RPMI8226 (cell line): ENCODE data around the gene CKAP5.

Source experiments
- DNase-seq: peaks from one replicate; pipeline ENCODE4 v3.0.0-alpha.2; 2015

The CKAP5 gene

DNA sequence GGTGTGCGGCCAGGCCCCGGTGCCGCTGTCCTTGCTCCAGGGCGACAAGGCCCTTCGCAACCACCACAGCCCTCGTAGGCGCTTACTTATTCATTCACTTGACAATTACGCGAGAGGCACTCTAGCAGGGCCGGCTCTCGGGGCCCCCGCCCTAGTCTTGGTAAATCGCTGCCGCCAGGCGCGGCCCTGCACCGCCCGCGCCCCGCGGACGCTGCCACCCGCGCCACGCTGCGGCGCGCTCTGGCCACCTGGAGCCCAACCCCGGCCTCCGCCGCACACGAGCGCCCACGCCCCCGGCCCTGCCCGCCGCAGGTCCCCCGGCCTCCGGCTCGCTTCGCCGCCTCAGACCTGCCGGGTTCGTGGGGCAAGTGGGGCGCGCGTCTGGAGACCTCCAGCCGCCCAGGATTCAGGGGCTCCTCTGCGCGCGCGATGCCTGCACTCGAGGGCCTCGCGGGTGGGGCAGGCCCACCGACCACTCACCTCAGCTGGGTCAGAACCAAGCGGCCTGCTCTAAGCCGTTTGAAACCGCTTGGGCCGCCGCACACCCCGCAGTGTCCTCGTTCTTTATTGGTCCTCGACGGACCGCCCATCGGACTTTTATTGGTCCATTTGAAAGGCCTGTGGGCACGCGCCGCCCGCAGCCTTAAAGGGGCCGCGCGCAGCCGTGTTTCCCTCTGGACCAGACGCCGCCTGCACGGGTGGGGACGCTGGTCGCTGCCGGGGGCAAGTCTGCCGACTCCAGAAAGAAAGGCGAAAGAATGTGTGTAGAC, at the start of gene CKAP5:
Gene CKAP5, minus strand, starts transcription at position 541 of the 770 bp plus-strand sequence. CDS start 25,049 bp downstream, outside the sequence.
- peak; percentile 96 for DNase-seq

DNA sequence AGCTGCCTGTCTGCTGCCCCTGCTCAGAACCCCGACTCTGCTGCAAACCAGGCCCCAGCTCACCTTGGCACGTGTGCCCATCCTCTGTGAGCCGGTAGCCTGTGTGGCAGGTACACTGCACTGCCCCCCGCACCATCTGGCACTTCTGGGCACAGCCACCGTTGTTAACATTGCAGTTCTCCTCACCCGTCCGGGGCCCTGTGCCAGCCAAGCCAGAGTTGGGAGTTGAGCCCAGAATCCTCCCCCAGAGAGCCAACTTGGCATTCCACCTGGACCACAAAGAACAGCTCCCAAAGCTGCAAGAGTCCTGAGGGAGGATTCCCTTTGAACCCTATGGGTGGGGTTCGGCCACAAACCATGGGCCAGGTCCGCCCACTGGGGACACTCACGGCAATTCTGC, 49.7 kb upstream of the CKAP5 start:
- no peak for DNase-seq

DNA sequence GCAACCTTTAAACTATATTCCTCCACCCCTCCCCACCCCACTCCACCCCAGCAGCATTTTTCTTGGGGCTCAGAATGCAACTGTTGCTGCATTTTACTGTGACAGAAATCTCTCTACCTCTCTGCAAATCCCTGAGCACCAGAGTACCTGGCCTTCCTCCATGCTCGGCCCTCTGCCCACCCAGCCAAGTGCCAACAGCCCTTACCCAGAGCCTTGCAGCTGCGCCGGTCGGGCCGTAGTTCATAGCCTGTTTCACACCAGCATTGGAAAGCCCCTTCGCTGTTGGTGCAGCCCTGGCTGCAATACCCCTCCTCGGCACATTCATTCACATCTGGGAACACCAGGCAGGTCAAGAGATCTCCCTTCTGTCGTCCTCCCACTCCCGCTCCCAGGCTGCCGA, 48.9 kb upstream of the CKAP5 start:
- no peak for DNase-seq

DNA sequence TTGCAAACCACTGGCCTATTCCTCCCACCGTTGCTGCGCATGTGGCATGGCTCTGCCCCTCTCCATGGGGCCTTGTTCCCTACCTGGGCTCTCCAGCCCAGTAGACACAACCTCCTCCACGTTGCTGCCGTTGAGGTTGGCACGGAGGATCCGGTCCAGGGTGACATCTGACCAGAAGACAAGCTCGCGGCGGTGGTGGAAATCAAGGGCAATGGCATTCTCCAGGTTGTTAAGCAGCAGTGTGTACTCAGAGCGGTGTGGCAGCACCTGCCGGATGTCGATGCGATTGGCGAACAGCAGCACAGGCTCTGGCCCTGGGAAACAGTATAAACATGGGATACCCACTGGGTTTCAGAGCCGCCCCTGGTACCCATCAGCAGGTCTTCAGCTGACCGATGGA, 48.4 kb upstream of the CKAP5 start:
- DNase-seq = no peak

DNA sequence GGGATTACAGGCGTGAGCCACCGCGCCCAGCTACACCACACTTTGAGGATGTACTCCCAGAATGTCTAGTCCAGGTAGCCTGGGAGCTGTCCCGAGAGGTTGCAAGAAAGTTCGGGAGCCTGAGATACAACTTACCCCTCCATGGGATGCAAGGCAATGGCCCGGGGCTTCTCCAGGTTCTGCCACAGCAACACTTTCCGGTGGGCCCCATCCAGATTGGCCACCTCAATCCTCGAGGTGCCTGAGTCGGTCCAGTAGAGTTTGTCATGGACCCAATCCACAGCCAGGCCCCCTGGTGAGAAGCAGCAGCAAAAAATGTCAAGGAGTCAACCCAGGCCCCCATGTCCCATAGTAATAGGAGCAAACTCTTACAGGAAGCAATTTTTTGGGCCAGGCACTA, 46.8 kb upstream of the CKAP5 start:
- DNase-seq = no peak

DNA sequence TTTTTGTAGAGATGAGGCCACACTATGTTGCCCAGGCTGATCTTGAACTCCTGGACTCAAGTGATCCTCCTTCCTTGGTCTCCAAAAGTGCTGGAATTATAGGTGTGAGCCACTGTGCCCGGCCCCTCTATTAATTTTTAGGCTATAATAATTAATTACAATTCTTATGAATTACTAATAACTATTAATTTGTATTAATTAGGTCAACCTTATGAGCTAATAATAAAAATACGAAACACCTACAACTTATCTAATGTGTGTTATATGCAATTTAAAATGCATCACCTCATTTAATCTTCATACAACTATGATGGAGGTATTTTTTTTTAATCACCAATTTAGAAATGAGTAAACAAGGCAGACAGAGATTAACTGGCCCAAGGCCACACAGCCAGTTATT, 46.0 kb upstream of the CKAP5 start:
- DNase-seq = no peak

DNA sequence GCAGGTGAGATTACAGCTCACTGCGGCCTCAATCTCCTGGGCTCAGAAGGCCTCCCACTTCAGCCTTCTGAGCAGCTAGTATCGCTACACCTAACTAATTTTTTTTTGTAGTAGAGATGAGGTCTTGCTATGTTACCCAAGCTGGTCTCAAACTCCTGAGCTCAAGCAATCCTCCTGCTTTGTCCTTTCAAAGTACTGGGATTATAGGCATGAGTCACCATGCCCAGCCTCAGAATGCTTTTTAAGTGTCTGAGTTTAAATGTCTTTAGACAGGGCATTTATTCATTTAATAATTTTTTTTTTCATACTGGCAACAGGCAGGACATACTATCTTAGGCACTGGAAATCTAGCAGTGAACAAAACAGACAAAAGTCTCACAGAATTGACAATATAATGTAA, 44.6 kb upstream of the CKAP5 start:
- no peak for DNase-seq

DNA sequence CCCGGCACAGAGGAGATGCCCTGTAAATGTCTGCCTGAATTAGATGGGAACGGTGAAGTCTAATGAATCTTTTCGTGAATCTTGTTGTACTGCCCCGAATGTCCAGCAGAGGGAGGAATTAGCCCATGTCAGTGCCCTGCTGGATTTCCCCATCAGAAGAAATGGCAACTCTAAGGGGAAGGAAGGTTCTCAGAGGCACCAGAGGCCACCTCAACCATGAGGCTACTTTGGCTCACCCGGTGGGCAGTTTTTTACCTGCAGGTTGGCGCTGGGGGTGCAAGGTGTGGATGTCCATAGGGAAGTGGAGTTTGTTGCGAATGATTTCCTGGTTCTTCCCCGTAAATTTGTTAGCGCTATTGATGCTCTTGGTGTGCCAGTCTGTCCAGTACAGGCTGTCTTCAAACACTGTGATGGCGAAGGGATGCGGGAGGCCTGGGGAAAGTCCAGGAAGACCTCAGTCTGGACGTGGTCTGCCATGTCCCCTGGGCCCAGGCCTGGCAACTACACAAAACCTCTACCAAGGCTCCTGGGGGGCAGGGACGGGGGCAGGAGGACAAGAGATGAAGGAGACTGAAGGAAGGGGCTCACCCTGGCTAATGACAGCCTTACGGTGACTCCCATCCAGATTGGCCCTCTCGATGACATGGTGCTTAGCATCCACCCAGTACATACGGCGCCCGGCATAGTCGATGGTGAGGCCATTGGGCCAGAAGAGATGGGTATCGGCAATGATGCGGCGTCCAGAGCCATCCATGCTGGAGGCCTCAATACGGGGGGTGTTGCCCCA, 43.8 kb upstream of the CKAP5 start:
- DNase-seq = peak; percentile 85

DNA sequence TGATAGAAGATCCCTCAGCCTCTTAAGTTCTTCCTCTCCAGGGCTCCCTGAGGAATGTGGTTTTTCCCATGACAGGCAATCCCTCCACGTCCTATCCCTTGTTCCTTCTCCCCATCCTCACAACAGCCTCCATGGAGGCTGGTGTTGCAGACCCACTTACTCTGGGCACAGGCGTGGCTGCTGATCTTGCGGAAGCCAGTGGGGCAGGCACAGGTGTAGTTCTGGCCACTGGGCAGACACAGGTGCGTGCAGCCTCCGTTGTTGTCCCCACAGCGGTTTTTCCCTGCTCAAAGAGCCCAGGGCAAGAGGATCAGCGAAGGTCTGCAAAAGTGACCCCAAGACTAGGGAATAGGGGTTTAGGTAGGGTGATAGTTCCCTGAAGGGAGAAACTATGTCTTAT, 43.2 kb upstream of the CKAP5 start:
- no peak for DNase-seq

DNA sequence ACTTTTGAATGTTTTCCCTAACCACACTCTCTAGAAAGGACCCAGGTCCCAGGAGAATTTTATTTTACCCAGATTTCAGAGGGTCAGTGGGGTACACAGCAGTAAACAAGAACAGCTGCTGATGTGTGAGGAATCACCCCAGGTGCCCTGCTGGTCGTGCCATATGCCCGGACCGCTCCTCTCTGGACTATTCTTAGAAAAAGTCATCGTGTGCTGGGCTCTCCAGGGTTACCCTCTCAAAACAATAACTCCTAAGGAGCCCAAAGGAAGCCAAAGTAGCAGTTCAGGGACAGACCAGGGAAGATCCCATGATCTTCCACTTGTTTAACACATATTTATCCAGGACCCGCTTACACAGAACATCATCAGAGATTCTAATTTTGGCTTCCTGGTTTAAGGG, 42.6 kb upstream of the CKAP5 start:
- DNase-seq = no peak

DNA sequence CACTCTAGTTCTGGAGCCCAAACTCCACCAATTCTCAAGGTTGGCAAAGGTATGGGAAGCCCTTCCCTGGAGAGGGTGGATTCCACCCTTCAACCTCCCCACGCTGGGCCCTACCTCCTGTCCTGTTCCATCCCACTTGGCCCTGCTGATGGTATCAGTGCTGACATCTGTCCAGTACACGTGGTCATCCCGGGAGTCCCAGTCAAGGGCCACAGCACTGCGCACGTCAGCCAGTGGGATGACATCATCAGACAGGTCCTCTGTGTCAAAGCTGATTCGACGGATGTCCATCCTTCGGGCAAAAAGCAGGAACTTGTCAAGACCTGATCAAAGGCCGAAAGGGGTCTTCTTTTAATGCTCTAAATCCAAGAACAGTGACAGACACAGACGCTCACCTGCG, 40.1 kb upstream of the CKAP5 start:
- no peak for DNase-seq

DNA sequence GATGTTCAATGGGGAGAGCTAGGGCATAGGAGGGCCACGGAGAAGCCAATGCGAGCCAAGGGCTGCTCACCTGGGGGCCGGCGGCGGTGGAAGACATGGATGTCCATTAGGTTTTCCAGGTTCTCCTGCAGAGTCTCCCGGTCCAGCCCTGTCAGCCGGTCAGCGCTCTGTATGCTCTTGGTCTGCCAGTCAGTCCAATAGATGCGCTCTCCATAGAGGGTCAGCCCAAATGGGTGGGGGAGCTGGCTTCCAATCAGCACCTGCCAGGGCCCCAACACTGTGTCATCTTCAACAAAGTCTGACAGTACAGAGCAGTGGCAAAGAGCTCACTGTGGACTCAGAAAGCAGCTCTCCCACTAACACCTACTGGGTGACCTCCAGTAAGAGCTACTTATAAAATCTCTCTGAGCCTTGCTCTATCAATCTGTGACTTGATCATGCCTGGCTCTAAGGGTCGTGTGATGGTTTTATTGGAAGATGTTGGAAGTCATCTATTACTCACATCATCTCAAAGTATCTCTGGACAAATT, 33.0 kb upstream of the CKAP5 start:
- no peak for DNase-seq

DNA sequence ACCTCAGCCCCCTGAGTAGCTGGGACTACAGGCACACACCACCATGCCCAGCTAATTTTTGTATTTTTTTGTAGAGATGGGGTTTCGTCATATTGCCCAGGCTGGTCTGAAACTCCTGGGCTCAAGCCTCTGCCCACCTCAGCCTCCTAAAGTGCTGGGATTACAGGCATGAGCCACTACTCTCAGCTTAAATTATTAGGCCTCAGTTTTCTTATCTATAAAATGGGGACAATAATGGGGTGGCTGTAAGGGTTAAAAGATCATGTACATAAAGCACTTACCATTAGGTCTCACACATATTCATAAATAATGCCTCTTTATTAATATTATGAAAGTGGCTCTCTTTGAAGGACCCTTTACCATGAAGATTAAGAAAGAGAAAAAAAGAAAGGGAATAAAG, 31.5 kb upstream of the CKAP5 start:
- DNase-seq = no peak

DNA sequence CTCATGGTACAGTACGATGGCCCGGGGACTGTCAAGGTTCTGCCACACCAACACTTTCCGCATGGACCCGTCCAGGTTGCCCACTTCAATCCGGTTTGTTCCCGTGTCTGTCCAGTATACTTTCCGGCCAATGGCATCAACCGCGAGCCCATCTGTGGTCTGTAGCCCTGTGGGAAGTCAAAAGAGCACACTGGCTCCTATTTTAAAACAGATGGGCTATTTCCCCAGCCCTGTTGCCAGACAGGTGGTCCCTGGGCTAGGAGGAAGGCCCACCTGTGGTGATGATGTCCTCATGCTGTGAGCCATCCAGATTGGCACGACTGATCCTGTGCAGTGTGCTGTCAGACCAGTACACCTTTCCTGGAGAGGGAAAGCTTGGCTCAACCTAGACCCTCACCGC, 30.4 kb upstream of the CKAP5 start:
- no peak for DNase-seq

DNA sequence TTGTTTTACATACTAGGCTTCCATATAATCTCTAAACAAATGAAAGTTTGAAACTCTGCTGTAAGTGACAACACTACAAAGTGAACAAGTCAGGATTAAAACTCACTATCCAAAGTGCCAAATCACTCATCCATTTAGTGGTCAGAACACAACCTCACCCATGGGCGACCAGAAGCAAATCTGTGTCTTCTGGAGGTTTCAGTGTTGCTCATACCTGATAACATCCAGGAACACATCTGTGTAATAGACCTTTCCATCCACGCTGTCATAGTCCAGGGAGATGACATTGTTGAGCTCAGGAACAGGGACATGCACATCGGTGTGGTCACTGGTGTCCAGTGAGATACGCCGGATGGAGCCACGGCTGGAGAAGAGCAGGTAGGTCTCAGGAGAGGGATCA, 28.5 kb upstream of the CKAP5 start:
- DNase-seq = no peak

DNA sequence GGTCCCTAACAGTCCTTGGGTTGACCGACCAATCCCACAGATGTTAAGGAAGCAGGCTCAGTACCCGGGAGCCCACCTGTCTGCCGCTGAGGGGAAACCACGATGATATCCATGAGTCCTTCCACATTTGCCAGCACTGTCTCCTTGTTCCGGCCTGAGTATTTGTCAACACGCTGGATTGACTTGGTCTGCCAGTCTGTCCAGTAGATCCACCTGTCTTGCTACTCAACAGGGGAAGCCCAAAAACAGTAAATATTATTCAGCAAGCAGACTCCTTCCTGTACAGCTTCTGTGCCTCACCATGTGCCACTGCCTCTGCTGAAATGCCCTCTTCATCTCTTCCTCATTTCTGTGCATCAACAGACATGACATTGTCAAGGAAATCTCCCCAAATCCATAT, 22.8 kb upstream of the CKAP5 start:
- no peak for DNase-seq

DNA sequence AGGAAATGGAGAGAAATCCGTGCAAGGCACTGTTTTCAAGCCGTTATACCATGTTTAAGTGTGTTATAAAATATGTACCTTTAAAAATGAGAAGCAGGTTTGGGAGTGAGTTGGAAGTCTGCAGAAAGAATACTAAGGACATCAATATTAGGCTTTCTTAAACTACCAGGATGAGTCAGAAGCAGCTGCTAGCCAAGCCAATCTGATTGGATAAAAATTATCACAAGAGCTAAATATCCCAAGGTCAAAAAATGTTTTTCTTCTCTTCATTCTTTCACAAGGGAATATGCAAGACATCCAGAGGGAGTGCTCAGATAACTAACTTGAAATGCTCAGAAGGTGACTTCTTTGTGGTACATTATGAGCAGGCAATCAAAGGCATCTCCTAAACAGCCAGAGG, 19.3 kb upstream of the CKAP5 start:
- no peak for DNase-seq

DNA sequence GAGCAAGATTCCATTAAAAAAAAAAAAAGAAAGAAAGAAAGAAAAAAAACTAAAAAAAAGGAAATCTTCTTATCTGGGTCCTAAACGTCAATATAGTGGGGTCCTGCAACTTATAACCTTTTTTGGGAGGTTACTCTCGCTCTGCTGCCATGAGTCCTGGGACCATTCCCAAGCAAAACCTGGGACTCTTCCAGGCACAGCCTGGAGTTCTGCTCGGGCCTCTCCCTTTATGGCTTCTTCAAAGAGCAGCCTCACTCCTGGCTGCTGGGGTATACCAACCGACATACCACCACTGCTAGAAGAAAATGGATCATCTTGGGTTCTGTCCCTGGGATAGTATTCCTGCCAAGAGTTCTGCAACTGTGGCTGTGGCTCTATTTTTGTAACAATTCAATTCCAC, 14.1 kb upstream of the CKAP5 start:
- DNase-seq = no peak

DNA sequence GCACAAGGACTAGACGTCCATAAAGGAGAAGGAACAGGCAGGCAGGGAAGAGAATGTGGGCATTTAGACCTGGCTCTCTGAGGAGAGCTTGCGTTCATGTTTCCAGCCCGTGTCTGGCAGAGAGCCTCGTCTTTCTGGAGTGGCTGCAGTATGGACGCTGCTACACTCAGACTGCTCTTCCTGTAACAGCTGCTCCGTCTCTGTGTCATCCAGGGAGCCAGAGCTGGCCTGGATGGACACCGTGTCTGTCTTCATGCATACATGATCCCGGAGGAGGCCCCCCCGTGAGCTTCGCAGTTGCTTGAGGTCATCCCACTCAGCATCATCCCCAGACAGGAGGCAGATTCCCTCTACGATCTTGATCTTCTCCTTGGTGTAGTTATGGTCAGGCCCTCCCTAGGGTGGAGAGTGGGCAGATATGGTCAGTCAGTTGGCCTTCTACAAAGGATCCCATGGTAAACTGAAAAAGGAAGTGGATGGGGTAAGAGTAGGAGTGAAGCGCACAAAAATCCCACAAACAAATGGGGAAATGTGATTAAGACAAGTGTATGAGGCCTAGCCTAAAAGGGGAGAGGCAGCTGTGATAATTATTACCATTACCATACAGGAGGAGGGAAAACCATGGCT, 13.0 kb upstream of the CKAP5 start:
- no peak for DNase-seq

DNA sequence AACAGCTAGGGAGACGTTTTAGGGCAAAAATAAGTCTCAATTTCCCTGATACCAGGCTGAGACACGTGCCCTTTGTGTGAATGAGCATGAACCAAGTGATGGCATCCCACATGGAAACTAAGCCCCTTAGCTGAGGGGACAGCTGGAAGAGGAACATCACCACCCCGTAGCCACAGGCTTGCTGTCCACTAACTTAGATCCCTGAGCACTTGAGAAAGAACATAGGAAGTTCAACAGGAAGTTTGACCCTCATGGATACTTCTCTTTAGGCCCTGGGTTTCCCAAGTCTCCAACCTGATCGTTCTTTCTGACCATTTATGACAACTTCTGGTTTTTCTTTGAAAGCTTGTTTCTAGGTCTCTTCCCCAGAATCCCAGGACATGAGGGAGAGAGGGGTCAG, 11.6 kb upstream of the CKAP5 start:
- DNase-seq = no peak

DNA sequence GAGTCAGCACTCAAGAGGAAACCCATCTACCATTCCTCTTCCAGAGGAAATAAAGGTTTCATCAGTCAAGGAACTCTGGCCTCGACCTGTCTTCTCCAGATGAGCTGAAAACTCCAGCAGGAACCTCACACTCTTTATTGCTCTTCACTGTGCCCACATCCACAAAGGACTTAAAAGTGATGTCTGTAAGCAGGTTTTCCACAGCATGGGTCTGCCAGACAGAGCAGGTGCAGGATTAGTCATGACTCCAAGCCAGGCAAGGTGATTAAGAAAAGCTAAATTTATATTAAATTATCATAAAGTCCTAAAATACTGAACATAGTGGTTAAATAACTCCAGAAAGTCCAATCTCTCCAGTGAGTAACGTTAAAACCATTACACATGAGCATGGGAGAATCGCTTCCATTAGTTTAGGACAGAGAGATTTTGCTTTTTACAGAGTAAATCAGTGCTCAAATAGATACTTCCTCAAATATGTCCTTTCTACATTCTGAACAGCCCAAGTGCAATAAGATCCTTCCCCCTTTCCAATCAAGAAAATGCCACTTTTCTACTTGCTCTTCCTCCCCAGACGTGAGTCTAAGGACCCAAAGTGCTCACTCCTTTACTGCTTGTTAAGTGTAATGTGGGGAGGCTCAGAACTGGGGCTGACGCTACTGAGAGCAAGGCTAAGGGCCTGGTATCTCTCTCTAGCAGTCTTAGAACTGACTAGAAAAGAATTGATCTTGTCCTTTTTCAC, 10.7 kb upstream of the CKAP5 start:
- no peak for DNase-seq

DNA sequence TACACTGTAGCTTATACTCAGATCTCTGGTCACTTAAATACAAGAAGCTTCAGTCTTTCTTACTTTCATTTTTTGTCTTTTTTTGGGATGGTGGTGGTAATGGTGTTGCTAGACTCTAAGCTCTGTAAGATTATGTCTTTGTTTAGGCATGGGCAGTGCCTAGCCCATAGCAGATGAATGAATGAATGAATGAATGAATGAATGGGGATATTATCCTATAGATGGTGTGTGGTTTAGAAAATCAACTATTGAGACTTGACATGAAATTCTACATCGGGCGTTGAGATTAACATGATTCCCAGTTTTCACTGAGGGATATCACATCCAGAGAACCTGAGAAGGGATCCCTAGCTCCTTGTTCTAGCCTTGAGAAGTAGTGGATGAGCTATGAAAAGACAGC, 9.8 kb upstream of the CKAP5 start:
- no peak for DNase-seq

DNA sequence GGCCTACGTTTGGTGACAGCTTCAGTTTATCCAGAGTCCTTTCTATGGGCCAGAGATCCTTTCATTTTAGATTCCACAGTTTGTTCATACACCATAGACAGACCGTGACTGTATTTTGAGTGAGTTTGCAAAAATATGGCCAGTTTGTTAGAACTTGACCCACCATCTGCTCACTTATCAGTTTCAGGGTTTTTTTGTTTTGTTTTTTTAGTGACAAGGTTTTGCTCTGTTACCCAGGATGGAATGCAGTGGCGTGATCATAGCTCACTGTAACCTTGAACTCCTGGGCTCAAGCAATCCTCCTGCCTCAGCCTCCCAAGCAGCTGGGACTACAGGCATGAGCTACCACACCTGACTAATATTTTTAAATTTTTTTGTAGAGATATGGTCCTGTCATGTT, 9.1 kb upstream of the CKAP5 start:
- DNase-seq = no peak
